ENCODE measurements around the gene FRYL.

GRCh38 chr4:48623182-48623780 is 156.8 kb downstream of the FRYL start:
- no peak for TF ChIP-seq POLR2A (IDR thresholded peaks at IDR 0.05; ENCODE audit: low read depth)
- TF ChIP-seq CTCF (IDR thresholded peaks at IDR 0.05), result no peak
- no peak for TF ChIP-seq POLR2AphosphoS5 (IDR thresholded peaks at IDR 0.05)
- TF ChIP-seq EP300 (IDR thresholded peaks at IDR 0.05), result no peak
